ENCODE data around the gene USP32. TPM values are rescaled to one million over a fixed set of nuclear protein-coding genes. Genes with fewer than 3 reads are reported as not detected.
A peak's percentile ranks its signal among the peaks of the same experiment; 100 is the strongest.

Gene USP32
- total and polyA plus RNA-seq, 10 of the 15 experiments (the other 5 are each of a cell fraction or from before 2014, with no cell fraction given) = 7.8 to 37.3 (median 25.5) TPM

GRCh38 chr17:60391471-60392041 lies 377 bp downstream of the USP32 start (continued):
- TF ChIP-seq NKRF (conservative IDR thresholded peaks at IDR 0.05) (0 out of 2 replicates have a peak, but pooled peaks have one; percentile 55), IKZF1 (conservative IDR thresholded peaks at IDR 0.05) (peak; percentile 4; the same call in 1 of the 2 replicates), SMARCA5 (IDR thresholded peaks at IDR 0.05) (0 out of 2 replicates have a peak, but pooled peaks have one; percentile 42), ETV6 (conservative IDR thresholded peaks at IDR 0.05 in 1 of 2, IDR thresholded peaks at IDR 0.05 in 1 of 2; ENCODE audit: borderline replicate concordance in 1 of 2, low read depth in 1 of 2) (peak in 1 of 2 experiments; percentile 68; a peak in 1 of 4 replicates)

GRCh38 chr17:60390925-60391470 lies 935 bp downstream of the USP32 start:
- TSS peak; percentile 59 for BruUV-seq (replicated peaks)
- H3K36me3 ChIP-seq (ENCODE audit: control insufficient read depth in 2 of 2, insufficient read depth in 2 of 2, low read length in 1 of 2) = no peaks in the 10 kb centered on the region
- ChIA-PET CTCF (interaction anchor here (0.7 to 2.7 kb wide), 7 partner anchors 8 to 217 kb away, joined by 3 to 14 read pairs (median 5); partner anchors contain the start of gene CHCT1), SMC1A (ENCODE audit: uncharacterized antibody, unreplicated experiment) (interaction anchor here (0.6 to 1.8 kb wide), 8 partner anchors 12 to 313 kb away, joined by 3 to 8 read pairs (median 4); no protein-coding TSS in a partner anchor), POLR2A (interaction anchor here (0.9 to 1.4 kb wide), 3 partner anchors 8 to 299 kb away, joined by 3 to 5 read pairs (median 3); partner anchors contain the start of gene PPM1D), RAD21 (ENCODE audit: unreplicated experiment) (interaction anchor here (2.1 kb wide), 1 partner anchor 160 kb away, joined by 9 read pairs; no protein-coding TSS in a partner anchor)
- H3K79me2 ChIP-seq (ENCODE audit: control insufficient read depth, insufficient read depth, low read length) = peaks cover 50% of the 10 kb centered on the region
- no peak for FAIRE-seq
- peak overlapping the region; percentile 97 for H3K4me3 ChIP-seq
- TF ChIP-seq CREM (IDR thresholded peaks at IDR 0.05; ENCODE audit: low read depth) = 0 out of 2 replicates have a peak, but pooled peaks have one; percentile 14
- TF ChIP-seq LARP7 (IDR thresholded peaks at IDR 0.05) = 0 out of 2 replicates have a peak, but pooled peaks have one; percentile 2
- no peak for TF ChIP-seq SMAD1 (IDR thresholded peaks at IDR 0.05; ENCODE audit: low read depth, partially characterized antibody)
- no peak for DNase-seq (ENCODE audit: low read depth, low spot score)
- no peaks in the 10 kb centered on the region for H3K27me3 ChIP-seq (replicated peaks in 1 of 2; ENCODE audit: control insufficient read depth in 2 of 2, insufficient read depth in 2 of 2, low read length in 1 of 2)
- WGBS (ENCODE audit: insufficient coverage, insufficient replicate concordance, low lambda C conversion rate, missing lambda C conversion rate) = 8% methylated on average over 15 of the region's 15 CpGs
- no peaks in the 10 kb centered on the region for H3K9me3 ChIP-seq (replicated peaks; ENCODE audit: control insufficient read depth, insufficient read depth, low read length)
- peak overlapping the region; percentile 90 for H3K9ac ChIP-seq (ENCODE audit: control insufficient read depth, insufficient read depth, low read length)
- ATAC-seq = peak; percentile 14
- H3K4me2 ChIP-seq (ENCODE audit: control insufficient read depth, insufficient read depth) = peak overlapping the region; percentile 88
- intact Hi-C loops (cut with micrococcal nuclease; ENCODE audit: unreplicated experiment) = loop anchor here (5.0 kb wide), 1 partner anchor 84 kb away; no protein-coding TSS in a partner anchor
- H2AFZ ChIP-seq (ENCODE audit: control insufficient read depth, low read depth, low read length) = peak overlapping the region; percentile 78
- H4K20me1 ChIP-seq (ENCODE audit: control insufficient read depth, insufficient read depth) = no peaks in the 10 kb centered on the region
- in situ Hi-C loops (cut with MboI) = no loop called here
- no peaks in the 10 kb centered on the region for H3K4me1 ChIP-seq (ENCODE audit: control insufficient read depth, insufficient read depth, low read length)
- H3K27ac ChIP-seq (ENCODE audit: control insufficient read depth, insufficient read depth) = peak overlapping the region; percentile 81

Data from GM12878 (cell line).